Activated CD4-positive, alpha-beta T cell treated with anti-CD3 and anti-CD28 coated beads, Interleukin-2, Interleukin-4, amounts not matched to agents 100 ng/mL and 50 ng/mL, durations not matched to agents 16 hours and 8 hours (primary cell): ENCODE data around the gene SLC1A7.

Source experiments
- DNase-seq: peaks from one replicate; pipeline ENCODE4 v3.0.0-alpha.2; 2020; ENCODE audit warnings: low spot score

Gene SLC1A7

GRCh38 chr1:53158900-53159299, 16.5 kb upstream of the SLC1A7 start:
- no peak for DNase-seq

GRCh38 chr1:53156783-53157182, 14.3 kb upstream of the SLC1A7 start:
- DNase-seq, result no peak

- no peak for DNase-seq
Observed at GRCh38 chr1:53155945-53156344, 13.5 kb upstream of the SLC1A7 start.

- no peak for DNase-seq
Observed at GRCh38 chr1:53155534-53155933, 13.1 kb upstream of the SLC1A7 start.

GRCh38 chr1:53154859-53155438, 12.5 kb upstream of the SLC1A7 start:
- no peak for DNase-seq

GRCh38 chr1:53153752-53154151, 11.3 kb upstream of the SLC1A7 start:
- DNase-seq, result no peak

GRCh38 chr1:53148123-53148522, 5.7 kb upstream of the SLC1A7 start:
- DNase-seq, result no peak

- DNase-seq, result no peak
Observed at GRCh38 chr1:53147174-53147573, 4.7 kb upstream of the SLC1A7 start.

GRCh38 chr1:53145942-53146708, 3.7 kb upstream of the SLC1A7 start:
- DNase-seq, result no peak

GRCh38 chr1:53145619-53145941, 3.1 kb upstream of the SLC1A7 start:
- no peak for DNase-seq

- DNase-seq, result no peak
Observed at GRCh38 chr1:53145051-53145600, 2.7 kb upstream of the SLC1A7 start.

- no peak for DNase-seq
Observed at GRCh38 chr1:53144201-53144600, 1.8 kb upstream of the SLC1A7 start.

- DNase-seq, result no peak
Observed at GRCh38 chr1:53143527-53143926, 1.1 kb upstream of the SLC1A7 start.

GRCh38 chr1:53141487-53142055, 867 bp downstream of the SLC1A7 start:
- no peak for DNase-seq

GRCh38 chr1:53140451-53140850, 2.0 kb downstream of the SLC1A7 start:
- DNase-seq, result no peak

GRCh38 chr1:53139951-53140361, 2.5 kb downstream of the SLC1A7 start:
- no peak for DNase-seq

- DNase-seq, result no peak
Observed at GRCh38 chr1:53138991-53139884, 3.2 kb downstream of the SLC1A7 start.

- no peak for DNase-seq
Observed at GRCh38 chr1:53137729-53138128, 4.7 kb downstream of the SLC1A7 start.

GRCh38 chr1:53135735-53136114, 6.7 kb downstream of the SLC1A7 start:
- DNase-seq, result no peak

- no peak for DNase-seq
Observed at GRCh38 chr1:53134961-53135734, 7.3 kb downstream of the SLC1A7 start.

- no peak for DNase-seq
Observed at GRCh38 chr1:53134042-53134485, 8.4 kb downstream of the SLC1A7 start.
